IMR-90 (cell line): Measurements from ENCODE around the gene ACP2. TPM values are rescaled to one million over a fixed set of nuclear protein-coding genes. Genes with fewer than 3 reads are reported as not detected.

Experiments used
- ATAC-seq: fragments of 200-7000 bp; cut with Tn5 transposase; 2 replicates; pipeline ENCODE4 v1.9.1; 2020; ENCODE audit warnings: low read depth, mild to moderate bottlenecking, moderate library complexity
- BruUV-seq: library from RNA; stranded (reverse); fragments of 400-500 nt; replicated peaks from 2 replicates; lab custom pipeline; 2021; lab: Mats Ljungman, UMichigan
- CTCF ChIA-PET: fragments of 300-600 bp; formaldehyde crosslinking; extraction: SDS; loops from one replicate; lab custom pipeline; 2021; ENCODE audit warnings: antibody characterized with exemption; lab: Yijun Ruan, JAX
- POLR2A ChIA-PET: fragments of 300-600 bp; sonication (Branson Sonifier 250); formaldehyde crosslinking; loops from one replicate; lab custom pipeline; 2022; ENCODE audit warnings: antibody characterized with exemption; ENCODE audit not compliant: unreplicated experiment; lab: Charles Lee
- DNase-seq: peaks from one replicate; pipeline ENCODE4 v3.0.0; 2013
- H2AFZ ChIP-seq: replicated peaks from 2 replicates; pipeline ENCODE3; 2013; ENCODE audit warnings: low read length, mild to moderate bottlenecking; ENCODE audit not compliant: poor library complexity
- H2AK5ac ChIP-seq: 2 replicates; pipeline ENCODE4 v1.6.1; 2013; ENCODE audit warnings: low read depth, low read length, inconsistent platforms
- H2AK9ac ChIP-seq: replicated peaks from 2 replicates; pipeline ENCODE3; 2013; ENCODE audit warnings: mild to moderate bottlenecking, low read depth, low read length, moderate library complexity; ENCODE audit not compliant: poor library complexity
- H2BK120ac ChIP-seq: 2 replicates; pipeline ENCODE4 v1.6.1; 2013; ENCODE audit warnings: low read depth, low read length, inconsistent platforms
- H2BK15ac ChIP-seq: 3 replicates; pipeline ENCODE4 v1.6.1; 2013; ENCODE audit warnings: low read depth, low read length, inconsistent platforms
- H2BK20ac ChIP-seq: 2 replicates; pipeline ENCODE4 v1.6.1; 2013; ENCODE audit warnings: low read depth, mild to moderate bottlenecking, inconsistent platforms, low read length, moderate library complexity
- H2BK5ac ChIP-seq: 2 replicates; pipeline ENCODE4 v1.6.1; 2013; ENCODE audit warnings: mild to moderate bottlenecking, low read depth, low read length, inconsistent platforms; ENCODE audit not compliant: poor library complexity, severe bottlenecking
- H3K14ac ChIP-seq: replicated peaks from 2 replicates; pipeline ENCODE4 v1.6.1; 2013; ENCODE audit warnings: low read depth, low read length, inconsistent platforms
- H3K18ac ChIP-seq: 2 replicates; pipeline ENCODE4 v1.6.1; 2013; ENCODE audit warnings: low read depth, low read length, control low read depth
- H3K23ac ChIP-seq: 2 replicates; pipeline ENCODE4 v1.6.1; 2013; ENCODE audit warnings: low read depth, low read length, inconsistent platforms
- H3K27ac ChIP-seq: 2 replicates; pipeline ENCODE4 v1.5.1; 2013; ENCODE audit warnings: mild to moderate bottlenecking, control low read depth, low read length; ENCODE audit not compliant: insufficient read depth
- H3K27me3 ChIP-seq: 2 replicates; pipeline ENCODE4 v1.6.1; 2013; ENCODE audit warnings: low read length; ENCODE audit not compliant: control insufficient read depth, insufficient read depth
- H3K36me3 ChIP-seq: 2 replicates; pipeline ENCODE4 v1.6.1; 2013; ENCODE audit warnings: low read length, mixed read lengths; ENCODE audit not compliant: control insufficient read depth, insufficient read depth
- H3K4ac ChIP-seq: 2 replicates; pipeline ENCODE4 v1.6.1; 2013; ENCODE audit warnings: low read depth, low read length, inconsistent platforms
- H3K4me1 ChIP-seq: 2 replicates; pipeline ENCODE4 v1.6.1; 2013; ENCODE audit warnings: low read length, mixed read lengths; ENCODE audit not compliant: control insufficient read depth, insufficient read depth
- H3K4me2 ChIP-seq: 2 replicates; pipeline ENCODE4 v1.6.1; 2013; ENCODE audit warnings: low read depth, mild to moderate bottlenecking, control low read depth, low read length, moderate library complexity
- H3K4me3 ChIP-seq: 2 replicates; pipeline ENCODE4 v1.5.1; 2013; ENCODE audit warnings: low read depth, mild to moderate bottlenecking, control low read depth, low read length, moderate library complexity; ENCODE audit not compliant: insufficient read depth
- H3K56ac ChIP-seq: 2 replicates; pipeline ENCODE4 v1.6.1; 2013; ENCODE audit warnings: low read length, inconsistent platforms; ENCODE audit not compliant: insufficient read depth; ENCODE audit errors: extremely low read depth
- H3K79me1 ChIP-seq, 2 experiments: 2 replicates each; pipeline ENCODE4 v1.6.1; 2013; ENCODE audit warnings: low read length in 2 of 2, inconsistent platforms in 1 of 2, low read depth in 1 of 2
- H3K9ac ChIP-seq: 2 replicates; pipeline ENCODE4 v1.6.1; 2013; ENCODE audit warnings: low read depth, low read length, control low read depth
- H3K9me1 ChIP-seq: 2 replicates; pipeline ENCODE4 v1.6.1; 2013; ENCODE audit warnings: low read length, inconsistent platforms; ENCODE audit not compliant: insufficient read depth
- H3K9me3 ChIP-seq: 2 replicates; pipeline ENCODE4 v1.6.1; 2013; ENCODE audit warnings: low read length; ENCODE audit not compliant: control insufficient read depth, insufficient read depth
- H4K20me1 ChIP-seq: 2 replicates; pipeline ENCODE4 v1.6.1; 2013; ENCODE audit warnings: low read length, inconsistent platforms; ENCODE audit not compliant: insufficient read depth
- H4K5ac ChIP-seq: 2 replicates; pipeline ENCODE4 v1.6.1; 2013; ENCODE audit warnings: mild to moderate bottlenecking, low read depth, low read length, control low read depth
- H4K8ac ChIP-seq, 2 experiments: 2 replicates each; pipeline ENCODE4 v1.6.1; 2013; ENCODE audit warnings: low read depth in 2 of 2, low read length in 2 of 2, control low read depth in 1 of 2, inconsistent platforms in 1 of 2
- H4K91ac ChIP-seq: 2 replicates; pipeline ENCODE4 v1.6.1; 2013; ENCODE audit warnings: low read depth, low read length, inconsistent platforms; ENCODE audit not compliant: insufficient read depth
- BHLHE40 ChIP-seq: fragments of 150-350 bp; IDR thresholded peaks from 2 replicates; pipeline ENCODE4 v1.6.1; 2016; ENCODE audit warnings: mild to moderate bottlenecking, low read depth, low read length
- MAZ ChIP-seq: IDR thresholded peaks from 2 replicates; pipeline ENCODE4 v1.6.1; 2012; ENCODE audit warnings: low read depth, mild to moderate bottlenecking, low read length, improper control_type of control experiment, moderate library complexity, borderline replicate concordance
- POLR2A ChIP-seq: IDR thresholded peaks from 2 replicates; pipeline ENCODE4 v1.6.1; 2012; ENCODE audit warnings: mild to moderate bottlenecking, low read depth, low read length
- WGBS, 2 experiments: methylation state at CpG; one replicate each; pipeline versions ENCODE4 v1.1.5 to v1.1.7; 2013; ENCODE audit warnings: missing lambda C conversion rate in 2 of 2; ENCODE audit not compliant: insufficient read length in 1 of 2; ENCODE audit errors: extremely low coverage in 2 of 2; 5-methylcytosine and 5-hydroxymethylcytosine counted together
- dilution Hi-C: fragments of 300-500 bp; cut with HindIII; formaldehyde crosslinking; loops from one replicate; pipeline ENCODE4 v1.14.3; 2018; ENCODE audit warnings: low sequenced_read_pairs; ENCODE audit not compliant: unreplicated experiment
- in situ Hi-C: fragments of 300-500 bp; cut with MboI; formaldehyde crosslinking; loops from 3 replicates; pipeline ENCODE4 v1.14.3; 2019; ENCODE audit warnings: low sequenced_read_pairs, inconsistent platforms, mixed read lengths
- intact Hi-C: fragments of 100-400 bp; cut with micrococcal nuclease; formaldehyde crosslinking; loops from 2 replicates; pipeline ENCODE4 v1.10.0; 2022
- polyA plus RNA-seq, 3 experiments: library from polyadenylated mRNA; depleted of rRNA; stranded (reverse); fragments of >200 nt; gene quantifications; 2 replicates each; pipeline ENCODE4 v1.2.3, GENCODE V29; 2012; ENCODE audit warnings: low replicate concordance in 1 of 3
- total RNA-seq: library from RNA; depleted of rRNA; stranded (reverse); fragments of >200 nt; gene quantifications from 2 replicates; pipeline ENCODE4 v1.2.3, GENCODE V29; 2012

ACP2 gene
- total and polyA plus RNA-seq, 2 of the 4 experiments (the other 2 are of a cell fraction): 17.7 to 23.6 TPM

GRCh38 chr11:47251751-47252150 lies 3.1 kb upstream of the ACP2 start:
- H3K4ac ChIP-seq: no peak overlapping the region
- no peak for DNase-seq
- H3K4me3 ChIP-seq: no peak overlapping the region
- ATAC-seq: no peak
- in situ Hi-C loops (no loop called here), intact Hi-C loops (no loop called here), dilution Hi-C loops (no loop called here)
- no peak overlapping the region for H3K18ac ChIP-seq
- no peak overlapping the region for H3K9ac ChIP-seq
- H2AK9ac ChIP-seq: no peak overlapping the region
- no peak overlapping the region for H3K56ac ChIP-seq
- H3K9me1 ChIP-seq: peaks cover 23% of the 10 kb centered on the region
- peaks cover 28 to 55% of the 10 kb centered on the region in 2 experiments for H3K79me1 ChIP-seq
- no peaks in the 10 kb centered on the region for H3K27me3 ChIP-seq
- no peak overlapping the region for H2BK15ac ChIP-seq
- BruUV-seq: no TSS peak
- H3K27ac ChIP-seq: no peak overlapping the region
- H2BK20ac ChIP-seq: no peak overlapping the region
- H4K91ac ChIP-seq: no peak overlapping the region
- no CpG with 5 or more reads among the region's 3 CpGs for WGBS, 2 experiments
- peaks cover 24% of the 10 kb centered on the region for H3K4me1 ChIP-seq
- no peak overlapping the region for H3K14ac ChIP-seq
- H3K4me2 ChIP-seq: no peak overlapping the region
- no peak for TF ChIP-seq BHLHE40
- no peak for TF ChIP-seq POLR2A
- no peak for TF ChIP-seq MAZ
- H2AFZ ChIP-seq: no peak overlapping the region
- H3K9me3 ChIP-seq: no peaks in the 10 kb centered on the region
- no peak overlapping the region for H2BK120ac ChIP-seq
- ChIA-PET POLR2A (no interaction called here), CTCF (no interaction called here)
- H2BK5ac ChIP-seq: no peak overlapping the region
- H2AK5ac ChIP-seq: no peak overlapping the region
- no peaks in the 10 kb centered on the region for H4K20me1 ChIP-seq
- no peak overlapping the region for H4K8ac ChIP-seq
- H4K5ac ChIP-seq: no peak overlapping the region
- no peak overlapping the region for H3K23ac ChIP-seq
- peaks cover 2% of the 10 kb centered on the region; the same call in 1 of the 2 replicates for H3K36me3 ChIP-seq
